ENCODE measurements around the gene AKAP13. TPM values are rescaled to one million over a fixed set of nuclear protein-coding genes. Genes with fewer than 3 reads are reported as not detected.
A peak's percentile ranks its signal among the peaks of the same experiment; 100 is the strongest.

Gene AKAP13
- polyA plus RNA-seq, 3 donors: 47.9 to 99.7 (median 92.6) TPM

- Histone ChIP-seq H2AFZ (ENCODE audit: insufficient read depth, low read depth, low read length, poor library complexity, severe bottlenecking) (no peak overlapping the region), H3K27ac (ENCODE audit: low read depth in 1 of 2, low read length in 2 of 2) (no peak overlapping the region), H3K4me2 (replicated peaks; ENCODE audit: extremely low read depth, low read length, poor library complexity, severe bottlenecking) (no peak overlapping the region), H4K20me1 (ENCODE audit: insufficient read depth, low read length) (peaks cover 27% of the 10 kb centered on the region), H3K4me1 (ENCODE audit: control insufficient read depth in 1 of 2, insufficient read depth in 2 of 2, low read length in 2 of 2) (peaks cover 0 to 8% of the 10 kb centered on the region in 2 donors), H3K4me3 (replicated peaks in 1 of 3; ENCODE audit: low read depth in 2 of 3, low read length in 3 of 3) (no peak overlapping the region), H3K79me2 (ENCODE audit: insufficient read depth, low read length) (peaks cover 17% of the 10 kb centered on the region), H3K27me3 (ENCODE audit: control insufficient read depth in 2 of 2, insufficient read depth in 2 of 2, low read length in 2 of 2) (no peaks in the 10 kb centered on the region), H3K9ac (ENCODE audit: insufficient read depth, low read length, poor library complexity, severe bottlenecking) (no peak overlapping the region), H3K9me3 (replicated peaks in 1 of 2; ENCODE audit: control insufficient read depth in 1 of 2, insufficient read depth in 1 of 2, low read length in 2 of 2) (no peaks in the 10 kb centered on the region), H3K36me3 (replicated peaks in 1 of 2; ENCODE audit: control insufficient read depth in 1 of 2, insufficient read depth in 2 of 2, low read length in 2 of 2) (no peaks in the 10 kb centered on the region)
- Mint-ChIP-seq H3K4me3 (no peak overlapping the region), H3K4me1 (peaks cover 14% of the 10 kb centered on the region), H3K36me3 (peaks cover 0 to 2% of the 10 kb centered on the region in 2 donors), H3K27ac (peak overlapping the region in 1 of 7 donors; percentile 60), H3K27me3 (ENCODE audit: low read depth in 3 of 3) (no peaks in the 10 kb centered on the region), H3K9me3 (peaks cover 0 to 11% (median 0%) of the 10 kb centered on the region in 7 donors)
- TF ChIP-seq CTCF (IDR thresholded peaks at IDR 0.05): no peak
- no peak for DNase-seq
- 97% methylated on average over 5 of the region's 8 CpGs for WGBS (ENCODE audit: insufficient coverage)
- intact Hi-C loops (cut with micrococcal nuclease): no loop called here
Measured at GRCh38 chr15:85457392-85457968, 77.1 kb downstream of the AKAP13 start.

GRCh38 chr15:85458764-85459163, 78.4 kb downstream of the AKAP13 start:
- intact Hi-C loops (cut with micrococcal nuclease): no loop called here

More at GRCh38 chr15:85458764-85459163, 78.4 kb downstream of the AKAP13 start:
- no peak overlapping the region for H3K4me3 ChIP-seq (replicated peaks in 1 of 3; ENCODE audit: low read depth in 2 of 3, low read length in 3 of 3)
- no peak overlapping the region for H3K4me2 ChIP-seq (replicated peaks; ENCODE audit: extremely low read depth, low read length, poor library complexity, severe bottlenecking)
- peaks cover 0 to 3% (median 0%) of the 10 kb centered on the region in 7 donors for H3K9me3 Mint-ChIP-seq
- H3K4me1 ChIP-seq (ENCODE audit: control insufficient read depth in 1 of 2, insufficient read depth in 2 of 2, low read length in 2 of 2): peaks cover 3 to 4% of the 10 kb centered on the region in 2 donors
- 100% methylated on average over 1 of the region's 2 CpGs for WGBS (ENCODE audit: insufficient coverage)
- no peak overlapping the region for H3K4me3 Mint-ChIP-seq
- peaks cover 20% of the 10 kb centered on the region for H4K20me1 ChIP-seq (ENCODE audit: insufficient read depth, low read length)
- TF ChIP-seq CTCF (IDR thresholded peaks at IDR 0.05): no peak
- H3K27me3 Mint-ChIP-seq (ENCODE audit: low read depth in 3 of 3): no peaks in the 10 kb centered on the region
- H3K27ac Mint-ChIP-seq: peak overlapping the region in 1 of 7 donors; percentile 73
- no peak overlapping the region for H3K27ac ChIP-seq (ENCODE audit: low read depth in 1 of 2, low read length in 2 of 2)
- H3K9me3 ChIP-seq (replicated peaks in 1 of 2; ENCODE audit: control insufficient read depth in 1 of 2, insufficient read depth in 1 of 2, low read length in 2 of 2): no peaks in the 10 kb centered on the region
- no peak overlapping the region for H2AFZ ChIP-seq (ENCODE audit: insufficient read depth, low read depth, low read length, poor library complexity, severe bottlenecking)
- no peak overlapping the region for H3K9ac ChIP-seq (ENCODE audit: insufficient read depth, low read length, poor library complexity, severe bottlenecking)
- H3K4me1 Mint-ChIP-seq: peaks cover 10% of the 10 kb centered on the region
- no peak for DNase-seq
- H3K36me3 Mint-ChIP-seq: peaks cover 0 to 2% of the 10 kb centered on the region in 2 donors
- no peaks in the 10 kb centered on the region for H3K27me3 ChIP-seq (ENCODE audit: control insufficient read depth in 2 of 2, insufficient read depth in 2 of 2, low read length in 2 of 2)
- H3K79me2 ChIP-seq (ENCODE audit: insufficient read depth, low read length): peaks cover 6% of the 10 kb centered on the region
- H3K36me3 ChIP-seq (replicated peaks in 1 of 2; ENCODE audit: control insufficient read depth in 1 of 2, insufficient read depth in 2 of 2, low read length in 2 of 2): no peaks in the 10 kb centered on the region
